Measurements from ENCODE around the gene C1orf50.

The C1orf50 gene

DNA sequence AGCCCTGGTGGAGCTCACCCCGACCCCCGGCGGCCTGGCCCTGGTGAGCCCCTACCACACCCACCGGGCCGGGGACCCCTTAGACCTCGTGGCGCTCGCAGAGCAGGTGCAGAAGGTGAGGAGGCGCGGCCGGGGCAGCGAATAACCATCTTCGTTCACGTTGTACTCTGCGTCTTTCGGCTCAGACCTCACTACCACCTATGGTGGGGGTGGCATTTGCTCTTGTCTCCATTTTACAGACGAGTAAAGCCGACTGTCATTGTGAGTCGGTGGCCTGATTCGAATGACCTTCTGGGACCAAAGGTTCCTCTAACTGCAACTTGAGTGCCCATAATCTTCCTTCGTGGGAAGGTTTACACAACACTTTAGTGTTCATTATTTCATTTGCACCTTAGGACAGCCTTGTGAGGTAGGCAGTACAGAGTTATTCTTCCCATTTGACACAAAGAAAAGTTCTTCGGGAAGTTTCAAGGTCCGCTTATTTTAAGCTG, 506 bp downstream of the C1orf50 start:
- Histone ChIP-seq H3K27me3 (ENCODE audit: control insufficient read depth, insufficient read depth, low read length) (no peaks in the 10 kb centered on the region), H3K36me3 (ENCODE audit: control insufficient read depth, insufficient read depth, low read length) (no peaks in the 10 kb centered on the region), H3K9me3 (ENCODE audit: control insufficient read depth, low read length) (no peaks in the 10 kb centered on the region), H3K4me1 (ENCODE audit: control insufficient read depth, insufficient read depth, low read length) (peaks cover 6% of the 10 kb centered on the region), H3K9ac (ENCODE audit: low read length) (peak overlapping the region; percentile 95), H3K4me3 (ENCODE audit: low read length) (peak overlapping the region; percentile 83)

DNA sequence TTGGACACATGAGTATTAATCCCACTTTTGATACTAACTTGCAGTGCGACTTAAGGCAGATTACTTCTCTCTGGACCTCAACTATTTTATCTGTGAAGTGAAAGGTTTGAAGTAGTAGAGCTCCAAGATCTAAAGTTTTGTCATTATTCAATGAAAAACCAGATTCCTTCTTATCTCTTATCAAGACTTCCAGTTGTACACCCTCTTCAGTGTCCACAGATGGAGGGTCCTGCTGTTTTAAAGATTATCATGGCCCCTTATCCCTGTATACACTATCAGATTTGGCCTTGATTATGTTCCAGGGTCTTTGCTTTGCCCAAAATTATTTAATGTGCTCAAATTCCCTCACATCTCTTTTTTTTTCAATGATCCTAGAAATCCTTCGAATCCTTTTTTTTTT, 1.1 kb downstream of the C1orf50 start:
- no peaks in the 10 kb centered on the region for H3K27me3 ChIP-seq (ENCODE audit: control insufficient read depth, insufficient read depth, low read length)
- H3K36me3 ChIP-seq (ENCODE audit: control insufficient read depth, insufficient read depth, low read length): no peaks in the 10 kb centered on the region
- H3K4me3 ChIP-seq (ENCODE audit: low read length): no peak overlapping the region
- no peak overlapping the region for H3K9ac ChIP-seq (ENCODE audit: low read length)
- H3K4me1 ChIP-seq (ENCODE audit: control insufficient read depth, insufficient read depth, low read length): peaks cover 4% of the 10 kb centered on the region
- no peaks in the 10 kb centered on the region for H3K9me3 ChIP-seq (ENCODE audit: control insufficient read depth, low read length)

DNA sequence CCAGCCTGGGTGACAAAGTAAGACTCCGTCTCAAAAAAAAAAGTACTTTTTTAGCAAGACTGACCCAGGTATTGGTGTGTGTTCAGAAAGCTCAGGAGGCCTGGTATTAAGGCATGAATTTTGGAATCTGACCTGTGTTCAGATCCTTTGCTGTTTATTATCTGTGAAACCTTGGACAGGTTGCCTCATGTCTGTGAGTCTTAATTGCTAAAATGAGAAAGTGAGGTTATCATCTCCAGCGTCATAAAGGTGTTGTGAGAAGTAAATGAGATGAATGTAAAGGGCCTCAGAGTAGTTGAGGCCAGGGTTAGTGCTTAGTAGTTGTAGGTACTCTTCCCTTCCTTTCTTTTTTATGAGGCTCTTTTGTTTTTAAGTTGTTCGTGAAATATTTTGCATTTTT, 2.8 kb downstream of the C1orf50 start:
- Histone ChIP-seq H3K4me3 (ENCODE audit: low read length) (no peak overlapping the region), H3K27me3 (ENCODE audit: control insufficient read depth, insufficient read depth, low read length) (no peaks in the 10 kb centered on the region), H3K9me3 (ENCODE audit: control insufficient read depth, low read length) (no peaks in the 10 kb centered on the region), H3K36me3 (ENCODE audit: control insufficient read depth, insufficient read depth, low read length) (no peaks in the 10 kb centered on the region), H3K4me1 (ENCODE audit: control insufficient read depth, insufficient read depth, low read length) (peaks cover 4% of the 10 kb centered on the region), H3K9ac (ENCODE audit: low read length) (no peak overlapping the region)

DNA sequence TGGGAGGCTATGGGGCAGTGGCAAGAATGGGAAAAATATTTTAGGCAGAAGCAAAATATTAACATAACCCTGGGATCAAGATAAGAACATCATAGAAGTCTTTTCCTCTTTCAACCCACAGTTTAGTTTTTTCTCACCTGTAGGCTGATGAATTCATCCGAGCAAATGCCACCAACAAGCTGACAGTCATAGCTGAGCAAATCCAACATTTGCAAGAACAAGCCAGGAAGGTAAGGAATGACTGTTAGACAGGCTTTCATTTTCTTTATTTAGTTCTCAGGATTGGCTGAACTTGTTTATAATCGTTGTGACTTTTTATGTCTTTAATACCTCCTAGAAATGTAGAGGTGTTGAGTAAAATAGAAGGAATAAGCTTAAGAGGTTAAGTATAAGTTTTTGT, 6.4 kb downstream of the C1orf50 start:
- Histone ChIP-seq H3K9ac (ENCODE audit: low read length) (no peak overlapping the region), H3K4me3 (ENCODE audit: low read length) (no peak overlapping the region), H3K36me3 (ENCODE audit: control insufficient read depth, insufficient read depth, low read length) (peaks cover 15% of the 10 kb centered on the region), H3K27me3 (ENCODE audit: control insufficient read depth, insufficient read depth, low read length) (no peaks in the 10 kb centered on the region), H3K4me1 (ENCODE audit: control insufficient read depth, insufficient read depth, low read length) (no peaks in the 10 kb centered on the region), H3K9me3 (ENCODE audit: control insufficient read depth, low read length) (no peaks in the 10 kb centered on the region)

DNA sequence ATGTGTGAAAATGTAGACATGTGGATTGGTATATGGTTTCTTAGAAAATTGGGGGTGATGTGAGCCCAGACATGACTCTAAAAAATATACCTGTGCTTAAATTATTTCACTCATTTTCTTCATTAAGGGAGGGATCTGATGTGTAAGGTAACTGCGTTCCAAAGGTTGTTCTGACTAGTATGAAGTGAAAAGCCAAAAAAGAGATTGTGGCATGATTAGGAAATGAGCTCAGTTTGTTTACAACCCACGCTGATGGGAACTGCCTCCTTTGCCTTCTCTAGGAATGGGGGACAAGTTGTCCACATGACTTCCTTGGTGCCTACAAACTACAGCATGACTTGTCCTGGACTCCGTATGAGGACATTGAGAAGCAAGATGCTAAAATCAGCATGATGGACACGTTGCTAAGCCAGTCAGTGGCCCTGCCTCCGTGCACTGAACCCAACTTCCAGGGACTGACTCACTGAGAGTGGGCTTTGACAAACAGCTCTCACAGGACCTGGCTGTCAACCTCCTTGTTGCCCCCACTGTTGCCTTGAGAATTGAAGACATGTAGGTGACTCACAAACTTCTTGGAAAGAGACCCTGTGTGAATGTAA, 8.0 kb downstream of the C1orf50 start:
- Histone ChIP-seq H3K27me3 (ENCODE audit: control insufficient read depth, insufficient read depth, low read length) (no peaks in the 10 kb centered on the region), H3K4me1 (ENCODE audit: control insufficient read depth, insufficient read depth, low read length) (no peaks in the 10 kb centered on the region), H3K36me3 (ENCODE audit: control insufficient read depth, insufficient read depth, low read length) (peaks cover 15% of the 10 kb centered on the region), H3K9me3 (ENCODE audit: control insufficient read depth, low read length) (no peaks in the 10 kb centered on the region), H3K4me3 (ENCODE audit: low read length) (no peak overlapping the region), H3K9ac (ENCODE audit: low read length) (no peak overlapping the region)

DNA sequence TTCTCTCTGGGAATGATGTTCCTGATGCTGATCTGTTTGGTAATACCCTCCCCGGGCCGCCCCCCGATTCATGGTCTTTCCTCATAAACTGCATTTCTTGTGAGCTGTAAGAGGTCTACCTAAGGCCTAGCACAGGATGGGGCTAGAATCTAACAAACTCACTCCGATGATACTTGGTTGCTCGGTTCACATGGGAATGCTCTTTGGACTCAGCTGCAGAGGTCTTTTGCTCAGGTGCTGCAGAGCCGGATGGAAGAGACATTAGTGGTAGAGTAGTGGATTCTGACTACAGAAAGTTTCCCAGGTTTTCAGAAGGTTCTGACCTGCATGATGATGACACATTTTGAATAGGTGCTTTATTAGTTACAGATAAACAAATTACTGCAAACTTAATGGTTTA, 9.5 kb downstream of the C1orf50 start:
- Histone ChIP-seq H3K27me3 (ENCODE audit: control insufficient read depth, insufficient read depth, low read length) (no peaks in the 10 kb centered on the region), H3K9me3 (ENCODE audit: control insufficient read depth, low read length) (no peaks in the 10 kb centered on the region), H3K4me1 (ENCODE audit: control insufficient read depth, insufficient read depth, low read length) (no peaks in the 10 kb centered on the region), H3K4me3 (ENCODE audit: low read length) (no peak overlapping the region), H3K36me3 (ENCODE audit: control insufficient read depth, insufficient read depth, low read length) (peaks cover 15% of the 10 kb centered on the region), H3K9ac (ENCODE audit: low read length) (no peak overlapping the region)

DNA sequence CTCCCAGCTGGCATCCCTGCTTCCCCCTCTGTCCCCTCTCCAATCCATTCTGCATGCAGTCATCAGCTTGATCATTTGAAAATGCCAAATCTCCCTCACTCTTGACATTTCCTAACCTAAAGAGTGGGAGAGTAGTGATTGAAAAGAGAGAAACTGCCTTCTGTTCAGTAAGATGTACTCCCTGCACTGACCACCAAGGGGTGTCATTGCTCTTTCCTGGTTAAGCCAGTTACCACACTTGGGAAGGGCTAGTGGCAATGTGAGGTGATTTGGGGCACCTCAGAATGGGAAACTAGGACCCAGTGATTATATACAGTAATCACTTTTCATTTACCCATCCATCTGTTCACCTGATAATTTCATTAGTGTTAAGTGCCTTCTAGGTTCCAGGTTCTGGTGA, 10.8 kb downstream of the C1orf50 start:
- no peak overlapping the region for H3K4me3 ChIP-seq (ENCODE audit: low read length)
- H3K9ac ChIP-seq (ENCODE audit: low read length): no peak overlapping the region
- H3K36me3 ChIP-seq (ENCODE audit: control insufficient read depth, insufficient read depth, low read length): peaks cover 15% of the 10 kb centered on the region
- no peaks in the 10 kb centered on the region for H3K4me1 ChIP-seq (ENCODE audit: control insufficient read depth, insufficient read depth, low read length)
- no peaks in the 10 kb centered on the region for H3K27me3 ChIP-seq (ENCODE audit: control insufficient read depth, insufficient read depth, low read length)
- H3K9me3 ChIP-seq (ENCODE audit: control insufficient read depth, low read length): no peaks in the 10 kb centered on the region

DNA sequence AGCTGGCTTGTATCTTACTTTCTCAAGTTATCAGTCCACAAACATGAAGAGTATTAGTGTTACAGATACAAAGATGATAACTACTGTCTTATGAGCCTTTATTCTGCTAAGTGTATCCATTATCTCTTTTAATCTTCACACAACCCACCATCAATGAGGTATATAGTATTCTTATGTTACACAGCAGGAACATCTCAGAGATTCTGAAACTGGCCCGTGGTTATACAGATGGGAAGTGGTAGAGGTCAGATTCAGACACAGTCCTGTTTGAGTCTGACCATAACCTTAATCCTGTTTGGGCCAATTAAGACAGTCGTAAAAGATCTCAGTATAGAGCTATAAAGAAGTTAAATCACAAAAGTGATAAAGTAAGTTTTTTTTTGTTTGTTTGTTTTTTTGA, 12.7 kb downstream of the C1orf50 start:
- Histone ChIP-seq H3K4me1 (ENCODE audit: control insufficient read depth, insufficient read depth, low read length) (peaks cover 1% of the 10 kb centered on the region), H3K4me3 (ENCODE audit: low read length) (no peak overlapping the region), H3K27me3 (ENCODE audit: control insufficient read depth, insufficient read depth, low read length) (peaks cover under 1% of the 10 kb centered on the region), H3K9me3 (ENCODE audit: control insufficient read depth, low read length) (no peaks in the 10 kb centered on the region), H3K9ac (ENCODE audit: low read length) (no peak overlapping the region), H3K36me3 (ENCODE audit: control insufficient read depth, insufficient read depth, low read length) (peaks cover 15% of the 10 kb centered on the region)

DNA sequence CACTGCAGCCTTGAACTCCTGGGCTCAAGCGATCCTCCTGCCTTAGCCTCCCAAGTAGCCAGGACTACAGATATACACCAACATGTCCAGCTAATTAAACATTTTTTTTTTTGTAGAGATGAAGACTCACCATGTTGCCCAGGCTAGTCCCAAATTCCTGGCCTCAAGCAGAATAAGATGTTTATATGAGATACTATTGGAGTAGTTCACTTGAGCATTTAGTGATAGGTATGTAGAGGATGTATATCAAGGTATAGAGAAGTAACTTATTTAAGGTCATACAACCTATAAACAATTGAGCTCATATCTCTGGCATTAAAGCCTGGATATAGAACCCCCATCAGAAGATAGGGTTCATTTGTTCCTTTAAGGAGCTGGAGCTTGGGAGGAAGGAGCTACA, 13.1 kb downstream of the C1orf50 start:
- no peaks in the 10 kb centered on the region for H3K9me3 ChIP-seq (ENCODE audit: control insufficient read depth, low read length)
- H3K36me3 ChIP-seq (ENCODE audit: control insufficient read depth, insufficient read depth, low read length): peaks cover 15% of the 10 kb centered on the region
- H3K27me3 ChIP-seq (ENCODE audit: control insufficient read depth, insufficient read depth, low read length): peaks cover 5% of the 10 kb centered on the region
- H3K4me3 ChIP-seq (ENCODE audit: low read length): no peak overlapping the region
- H3K4me1 ChIP-seq (ENCODE audit: control insufficient read depth, insufficient read depth, low read length): peaks cover 6% of the 10 kb centered on the region
- H3K9ac ChIP-seq (ENCODE audit: low read length): no peak overlapping the region

DNA sequence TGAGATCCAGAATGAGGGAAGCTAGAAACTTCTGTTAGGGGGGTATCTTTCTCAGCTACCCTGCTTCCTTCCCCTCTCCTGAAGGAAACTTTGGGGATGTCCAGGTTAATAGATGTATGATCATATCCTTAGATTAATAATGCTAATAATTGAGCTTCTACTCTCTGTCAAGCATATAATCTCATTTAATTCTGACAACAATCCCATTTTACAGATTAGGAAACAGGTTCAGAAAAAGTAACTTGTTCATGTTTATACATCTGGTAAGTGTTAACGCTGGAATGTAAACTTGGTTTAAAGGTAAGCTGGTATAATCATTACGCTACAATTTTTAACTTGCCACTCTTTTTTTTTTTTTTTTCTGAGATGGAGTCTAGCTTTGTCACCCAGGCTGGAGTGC, 16.0 kb downstream of the C1orf50 start:
- Histone ChIP-seq H3K36me3 (ENCODE audit: control insufficient read depth, insufficient read depth, low read length) (no peaks in the 10 kb centered on the region), H3K9ac (ENCODE audit: low read length) (no peak overlapping the region), H3K9me3 (ENCODE audit: control insufficient read depth, low read length) (no peaks in the 10 kb centered on the region)

DNA sequence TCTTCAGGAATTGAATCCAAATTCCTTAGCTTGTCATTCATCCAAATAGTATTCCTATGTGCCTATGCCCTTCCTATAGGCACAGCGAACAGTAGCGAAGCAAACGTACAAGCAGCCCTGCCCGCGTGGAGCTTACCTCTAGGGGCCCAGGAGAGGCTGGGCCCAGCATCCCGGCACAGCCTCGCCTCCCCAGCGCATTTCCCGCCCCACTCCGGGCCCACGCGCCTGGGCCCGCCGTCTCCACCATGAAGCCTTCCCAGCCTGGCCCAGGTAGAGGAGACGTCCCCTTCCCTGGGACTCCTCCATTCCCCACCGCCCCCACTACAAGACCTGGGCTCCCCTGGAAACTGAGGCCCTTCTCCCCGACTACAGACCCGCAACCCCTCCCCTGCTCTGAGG, 17.5 kb downstream of the C1orf50 start:
- Histone ChIP-seq H3K36me3 (ENCODE audit: control insufficient read depth, insufficient read depth, low read length) (no peaks in the 10 kb centered on the region), H3K4me3 (ENCODE audit: low read length) (no peak overlapping the region), H3K9me3 (ENCODE audit: control insufficient read depth, low read length) (no peaks in the 10 kb centered on the region), H3K27me3 (ENCODE audit: control insufficient read depth, insufficient read depth, low read length) (peaks cover 13% of the 10 kb centered on the region), H3K9ac (ENCODE audit: low read length) (no peak overlapping the region), H3K4me1 (ENCODE audit: control insufficient read depth, insufficient read depth, low read length) (peaks cover 7% of the 10 kb centered on the region)

More for the DNA sequence above, 16.0 kb downstream of the C1orf50 start:
- H3K4me1 ChIP-seq (ENCODE audit: control insufficient read depth, insufficient read depth, low read length): peaks cover 7% of the 10 kb centered on the region
- H3K4me3 ChIP-seq (ENCODE audit: low read length): no peak overlapping the region
- peaks cover 13% of the 10 kb centered on the region for H3K27me3 ChIP-seq (ENCODE audit: control insufficient read depth, insufficient read depth, low read length)

DNA sequence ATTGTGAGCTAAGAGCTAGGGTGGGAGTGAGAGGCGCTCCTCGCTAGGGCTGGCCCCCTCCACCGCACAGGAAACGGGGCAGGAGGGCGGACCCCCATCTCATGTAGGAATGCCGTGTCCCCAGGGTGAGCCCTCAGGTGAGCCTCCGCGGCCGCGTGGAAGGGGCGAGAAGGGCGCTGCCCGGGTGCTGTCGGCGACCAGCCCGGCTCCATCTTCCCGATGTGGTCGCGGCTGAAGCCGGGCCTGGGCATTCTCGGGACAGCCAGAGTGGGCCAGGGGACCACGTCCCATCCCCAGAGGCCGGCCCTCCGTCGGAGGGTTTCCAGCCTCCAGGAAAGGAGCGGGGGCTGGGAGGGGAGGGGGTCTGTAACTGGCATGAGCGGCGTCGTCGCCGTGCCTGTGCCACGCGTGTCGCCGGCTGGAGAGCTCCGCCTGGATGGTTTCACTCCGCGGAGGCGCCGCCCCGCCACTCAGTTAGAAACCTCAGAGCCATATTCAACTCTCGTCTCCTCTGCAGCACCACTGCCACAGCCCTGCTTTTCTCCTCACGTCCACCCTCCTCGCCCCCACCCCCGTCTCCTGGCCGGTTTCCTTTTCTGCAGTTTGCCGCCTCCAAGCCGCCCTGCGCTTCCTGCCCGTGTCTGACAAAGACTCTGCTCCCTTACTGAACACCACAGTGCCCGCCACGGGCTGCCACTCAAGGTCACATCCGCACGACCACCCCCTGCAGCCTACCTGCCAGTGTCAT, 18.1 kb downstream of the C1orf50 start, which contains the start of gene TMEM269:
TSS of gene TMEM269 (plus strand) at position 46 of the 748 bp plus-strand sequence. CDS start 4,903 bp downstream, outside the sequence.
- H3K27me3 ChIP-seq (ENCODE audit: control insufficient read depth, insufficient read depth, low read length): peaks cover 13% of the 10 kb centered on the region
- no peaks in the 10 kb centered on the region for H3K9me3 ChIP-seq (ENCODE audit: control insufficient read depth, low read length)
- peak within 1 kb of the TSS; percentile 42 for H3K9ac ChIP-seq (ENCODE audit: low read length)
- H3K36me3 ChIP-seq (ENCODE audit: control insufficient read depth, insufficient read depth, low read length): no peaks in the 10 kb centered on the region
- no peak within 1 kb of the TSS for H3K4me3 ChIP-seq (ENCODE audit: low read length)
- peaks cover 7% of the 10 kb centered on the region for H3K4me1 ChIP-seq (ENCODE audit: control insufficient read depth, insufficient read depth, low read length)
